Fibroblast of skin of scalp (primary cell): Measurements from ENCODE around the gene JPT1.
A peak's percentile ranks its signal among the peaks of the same experiment; 100 is the strongest.
"Not testable (repeated sequence)": the region's sequence is repeated elsewhere in the genome, so short reads cannot be mapped to it uniquely, and the experiment has no call there.

Experiments
- DNase-seq: peaks from one replicate; pipeline ENCODE4 v3.0.0-alpha.2; 2013

Gene JPT1

DNA sequence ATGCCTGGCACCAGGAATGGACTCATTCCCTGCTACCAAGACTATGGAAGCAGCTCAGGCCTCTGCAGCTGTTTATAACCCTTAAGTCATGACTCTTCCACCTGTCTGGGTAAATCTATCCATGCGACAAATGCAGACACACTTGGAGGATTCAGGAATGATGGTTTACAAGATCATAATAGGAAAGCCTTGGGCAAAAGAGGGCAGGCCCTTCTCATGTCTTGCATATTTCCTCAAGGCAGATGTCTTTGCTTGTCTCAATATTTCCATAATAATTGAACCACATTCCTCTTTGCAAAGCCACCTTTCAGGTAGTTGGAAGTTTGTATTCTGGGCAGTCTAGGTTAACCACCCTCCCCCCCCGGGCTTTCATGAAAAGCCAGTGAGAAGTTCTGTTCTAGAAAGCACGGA, 884 bp upstream of the JPT1 start:
- DNase-seq = no peak

DNA sequence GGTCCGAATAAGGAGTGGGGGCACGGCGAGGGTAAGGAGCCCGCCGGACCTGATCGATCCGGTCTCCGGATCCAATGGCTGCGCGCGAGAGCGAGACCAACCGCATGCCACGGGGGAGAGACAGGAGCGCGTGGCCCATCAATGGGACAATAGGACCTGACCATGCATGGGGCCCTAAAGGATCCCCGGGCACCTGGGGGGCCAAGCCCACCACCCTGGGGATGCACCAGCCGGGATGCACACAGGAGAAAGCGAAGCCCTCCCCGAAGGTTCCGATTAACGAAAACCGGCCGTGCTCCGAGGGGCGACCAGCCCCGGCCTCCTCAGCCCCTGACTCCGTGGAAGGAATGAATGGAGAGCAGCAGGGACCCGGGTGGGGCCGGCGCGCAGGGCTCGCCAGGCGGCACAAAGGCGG, 525 bp downstream of the JPT1 start:
- DNase-seq = no peak

DNA sequence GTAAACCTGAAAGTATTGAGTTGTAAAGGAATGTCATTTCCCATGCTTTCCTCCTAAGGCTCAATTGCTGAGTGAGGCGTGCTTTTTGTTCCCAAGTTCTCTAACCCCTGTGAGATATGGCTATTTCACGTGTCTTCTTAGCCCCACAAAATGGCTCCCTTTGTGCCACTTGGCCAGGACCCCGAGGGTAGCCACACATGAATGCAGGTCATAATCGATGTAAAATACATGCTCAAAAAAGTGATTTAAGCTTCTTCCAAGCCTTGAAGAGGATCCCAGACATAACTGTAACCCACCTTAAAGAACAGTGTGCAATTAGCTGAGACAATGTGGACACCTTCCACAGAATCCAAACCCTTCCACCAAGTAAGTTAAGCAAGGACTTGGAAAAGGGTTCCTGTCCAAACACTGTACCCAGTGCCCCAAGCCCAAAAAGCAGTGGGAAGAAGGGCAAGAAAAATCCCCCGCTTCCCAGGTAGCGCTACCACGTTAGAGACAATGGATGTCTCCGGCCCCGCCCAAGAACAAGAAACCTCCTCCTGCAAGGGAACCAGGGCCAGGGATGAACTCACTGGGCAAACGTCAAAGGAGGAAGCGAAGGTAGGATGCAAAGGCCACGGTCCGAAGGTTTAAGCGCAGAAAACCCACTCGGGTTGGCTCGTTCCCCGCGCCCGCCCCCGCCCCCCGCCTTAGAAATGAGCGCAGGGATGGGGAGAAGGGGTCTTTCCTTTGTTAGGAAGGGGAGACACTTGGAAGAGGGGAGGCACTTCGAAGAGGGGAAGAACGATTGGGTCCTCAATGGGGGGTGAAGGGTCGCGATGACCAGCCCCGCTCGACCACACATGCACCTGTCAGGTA, 1.2 kb downstream of the JPT1 start:
- DNase-seq = no peak

DNA sequence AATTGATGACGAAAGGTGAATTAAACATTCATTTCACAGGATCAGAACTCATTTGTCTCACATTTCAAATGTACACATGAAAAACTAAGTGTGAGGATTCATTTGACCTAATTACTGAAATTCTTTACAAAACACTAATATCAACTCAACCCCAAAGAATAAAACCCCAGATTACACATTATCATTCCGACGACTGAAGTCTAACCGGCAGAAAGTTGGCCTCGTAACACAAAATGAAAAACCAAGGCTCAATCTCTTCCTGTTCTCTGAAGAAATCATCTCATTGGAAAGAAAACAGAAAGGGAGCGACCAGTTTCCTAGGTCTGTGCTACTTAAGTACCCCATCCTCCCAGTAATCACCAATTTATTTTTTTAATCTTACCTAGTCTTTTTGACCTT, 1.8 kb downstream of the JPT1 start:
- DNase-seq = no peak

DNA sequence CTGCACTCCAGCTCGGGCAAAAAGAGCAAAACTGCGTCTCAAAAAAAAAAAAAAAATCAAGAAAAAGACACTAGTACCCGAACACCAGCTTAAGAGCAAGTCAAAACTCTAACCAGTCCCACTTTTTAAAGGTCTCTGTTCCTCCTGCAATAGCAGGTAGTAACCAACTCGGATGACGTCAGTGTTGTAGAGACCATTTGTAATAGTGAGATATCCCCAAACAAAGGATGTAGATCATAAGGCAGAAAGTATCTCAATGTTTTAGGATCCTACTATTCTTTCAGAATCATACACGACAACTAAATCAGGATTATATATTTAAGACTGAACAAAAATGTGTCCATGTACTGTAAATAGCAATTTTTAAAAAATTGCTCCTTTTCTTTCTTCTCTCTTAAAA, 2.4 kb downstream of the JPT1 start:
- no peak for DNase-seq

DNA sequence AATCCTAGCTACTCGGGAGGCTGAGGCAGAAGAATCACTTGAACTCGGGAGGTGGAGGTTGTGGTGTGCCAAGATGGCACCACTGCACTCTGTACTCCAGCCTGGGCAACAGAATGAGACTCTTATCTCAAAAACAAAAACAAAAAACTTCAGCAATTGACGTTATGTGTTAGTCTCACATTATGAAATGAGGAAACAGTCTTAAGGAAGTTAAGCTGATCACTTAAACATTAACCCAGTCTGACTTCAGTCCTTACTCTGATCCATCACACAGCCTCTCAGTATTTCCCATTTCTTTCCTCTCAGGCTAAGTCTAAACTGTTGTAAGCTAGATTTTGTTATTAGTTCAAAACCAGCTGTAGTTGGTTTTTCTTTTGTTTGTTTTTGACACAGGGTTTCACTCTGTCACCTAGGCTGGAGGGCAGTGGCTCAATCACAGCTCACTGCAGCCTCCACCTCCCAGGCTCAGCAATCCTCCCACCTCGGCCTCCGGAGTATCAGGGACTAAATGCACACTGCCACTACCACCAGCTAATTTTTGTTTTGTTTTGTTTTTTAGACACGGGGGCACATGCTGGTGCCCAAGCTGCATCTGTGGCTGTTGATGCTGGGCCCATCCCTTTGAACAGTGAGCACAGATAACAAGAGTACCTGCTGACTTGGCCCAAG, 6.3 kb downstream of the JPT1 start:
- no peak for DNase-seq

DNA sequence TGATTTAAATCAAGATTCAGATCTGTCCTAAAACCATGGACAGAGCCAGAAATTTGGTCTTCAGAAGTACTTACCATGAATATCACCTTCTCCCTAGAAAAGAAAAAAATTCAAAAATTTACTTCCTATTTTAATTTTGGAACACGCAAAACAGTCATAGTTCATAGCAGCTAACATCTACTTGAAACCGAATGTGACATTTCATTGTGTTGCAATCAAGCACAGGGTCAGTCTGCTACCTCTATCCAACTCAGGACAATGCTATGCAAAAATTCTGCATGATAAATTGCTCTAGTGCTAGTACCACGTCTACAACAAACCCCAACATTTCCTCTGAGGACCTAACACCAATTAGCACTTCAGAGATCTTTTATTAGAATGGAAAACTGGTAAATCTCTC, 7.7 kb downstream of the JPT1 start:
- DNase-seq = no peak

DNA sequence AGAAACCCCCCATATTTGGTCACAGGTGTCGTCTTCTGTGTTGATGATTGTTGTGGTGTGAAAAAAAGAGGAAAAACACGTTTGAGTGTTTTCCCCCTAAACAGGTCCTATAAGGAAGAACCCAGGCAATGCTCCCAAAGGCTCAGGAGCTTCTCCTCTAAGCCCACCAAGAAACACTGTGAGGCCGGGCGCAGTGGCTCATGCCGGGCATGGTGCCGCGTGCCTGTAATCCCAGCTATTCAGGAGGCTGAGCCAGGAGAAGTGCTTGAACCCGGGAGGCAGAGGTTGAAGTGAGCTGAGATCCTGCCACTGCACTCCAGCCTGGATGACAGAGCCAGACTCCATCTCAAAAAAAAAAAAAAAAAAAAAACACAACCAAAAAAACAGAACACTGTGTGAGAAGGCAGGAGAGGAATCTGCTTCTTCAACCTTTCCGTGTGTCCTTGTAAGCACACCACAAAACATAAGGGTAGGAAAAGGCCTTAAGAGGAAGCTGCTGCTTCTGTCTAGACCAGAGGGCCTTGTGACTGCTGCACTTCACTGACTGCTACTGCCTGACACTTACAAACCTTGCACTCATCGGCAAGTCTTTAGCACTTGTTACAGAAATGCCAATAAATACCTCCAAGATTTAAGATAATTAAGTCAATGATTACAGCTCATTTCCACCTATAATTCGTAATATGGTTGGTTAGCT, 9.3 kb downstream of the JPT1 start:
- DNase-seq = no peak

DNA sequence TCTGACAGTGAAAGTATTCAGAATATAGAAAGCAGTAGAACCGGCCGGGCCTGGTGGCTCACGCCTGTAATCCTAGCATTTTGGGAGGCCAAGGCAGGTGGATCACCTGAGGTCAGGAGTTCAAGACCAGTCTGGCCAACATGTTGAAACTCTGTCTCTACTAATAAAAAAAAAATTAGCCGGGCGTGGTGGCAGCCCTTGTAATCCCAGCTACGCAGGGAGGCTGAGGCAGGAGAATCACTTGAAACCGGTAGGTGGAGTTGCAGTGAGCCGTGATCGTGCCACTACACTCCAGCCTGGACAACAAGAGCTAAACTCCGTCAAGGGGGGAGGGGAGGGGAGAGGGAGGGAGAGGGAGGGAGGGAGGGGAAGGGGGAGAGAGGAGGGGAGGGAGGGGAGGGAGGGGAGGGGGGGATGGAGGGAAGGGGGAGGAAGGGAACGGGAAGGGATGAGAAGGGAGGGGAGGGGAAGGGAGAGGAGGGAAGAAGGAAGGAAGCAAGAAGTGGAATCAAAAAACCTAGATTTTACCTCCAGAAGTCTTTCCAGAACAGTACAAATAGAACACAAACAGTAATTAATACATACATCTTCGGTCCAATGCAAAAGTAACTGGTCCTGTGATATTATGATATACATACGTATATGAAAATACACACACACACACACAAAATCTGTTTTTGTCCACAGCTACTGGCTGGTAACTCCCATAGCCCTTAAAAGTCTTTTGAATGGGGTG, 11.9 kb downstream of the JPT1 start:
- no peak for DNase-seq

DNA sequence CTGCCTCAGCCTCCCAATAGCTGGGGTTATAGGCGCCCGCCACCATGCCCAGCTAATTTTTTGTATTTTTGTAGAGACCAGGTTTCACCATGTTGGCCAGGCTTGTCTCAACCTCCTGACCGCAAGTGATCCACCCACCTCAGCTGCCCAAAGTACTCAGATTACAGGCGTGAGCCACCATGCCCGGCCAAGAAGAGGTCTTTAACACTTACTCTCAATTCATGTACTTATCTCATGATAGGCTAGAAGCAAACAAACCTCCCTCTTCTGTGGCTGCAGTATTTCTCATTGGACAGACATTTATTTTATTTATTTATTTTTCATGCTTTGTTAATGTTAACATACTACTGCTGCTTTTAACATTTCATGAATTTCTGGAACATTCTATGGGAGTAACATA, 15.8 kb downstream of the JPT1 start:
- no peak for DNase-seq

DNA sequence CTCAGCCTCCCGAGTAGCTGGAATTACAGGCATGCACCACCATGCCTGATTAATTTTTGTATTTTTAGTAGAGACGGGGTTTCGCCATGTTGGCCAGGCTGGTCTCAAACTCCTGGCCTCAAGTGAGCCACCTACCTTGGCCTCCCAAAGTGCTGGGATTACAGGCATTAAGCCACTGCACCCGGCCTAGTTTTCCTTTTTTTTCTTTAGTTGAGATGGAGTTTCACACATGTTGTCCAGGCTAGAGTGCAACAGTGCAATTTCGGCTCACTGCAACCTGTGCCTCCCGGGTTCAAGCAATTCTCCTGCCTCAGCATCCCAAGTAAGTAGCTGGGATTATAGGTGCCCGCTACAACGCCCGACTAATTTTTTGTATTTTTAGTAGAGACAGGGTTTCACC, 16.6 kb downstream of the JPT1 start:
- DNase-seq = not testable (repeated sequence)

DNA sequence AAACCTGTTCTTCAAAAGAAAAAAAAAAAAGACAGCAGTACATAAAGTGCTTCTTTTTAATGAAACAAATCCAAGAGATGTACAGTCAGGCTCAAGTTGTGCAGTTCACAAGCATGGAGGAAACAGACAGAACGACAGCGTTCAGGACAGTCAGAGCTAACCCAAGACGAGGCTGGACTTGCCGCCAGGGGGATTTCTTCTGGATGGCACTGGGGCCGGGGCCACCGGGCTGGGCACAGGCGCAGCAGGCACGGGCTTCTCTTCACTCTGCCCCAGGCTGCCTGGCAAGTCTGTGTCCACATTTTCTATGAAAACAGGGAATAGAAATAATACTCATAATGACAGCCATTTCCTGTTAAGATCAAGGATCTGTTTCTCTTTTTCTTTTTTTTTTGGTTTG, 18.4 kb downstream of the JPT1 start:
- no peak for DNase-seq

DNA sequence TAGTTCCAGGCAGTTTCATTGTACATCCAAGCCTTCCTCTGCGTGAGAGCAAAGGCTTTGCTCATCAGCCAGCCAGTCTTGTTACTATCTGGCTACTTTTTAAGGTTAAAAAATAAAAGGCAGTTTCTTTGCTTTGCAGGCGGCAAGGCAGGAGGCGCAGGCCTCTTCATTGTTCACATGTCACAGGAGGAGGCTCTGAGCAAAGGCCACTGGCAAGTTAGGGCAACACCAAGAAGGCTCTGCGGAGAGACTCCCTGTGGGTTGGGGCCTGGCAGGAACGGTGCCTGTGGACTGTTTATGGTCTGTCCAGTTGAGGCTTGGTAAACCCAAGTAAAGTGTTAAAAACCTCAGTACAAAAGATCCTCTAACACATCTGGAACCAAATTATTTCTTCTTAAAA, 18.9 kb downstream of the JPT1 start:
- no peak for DNase-seq

DNA sequence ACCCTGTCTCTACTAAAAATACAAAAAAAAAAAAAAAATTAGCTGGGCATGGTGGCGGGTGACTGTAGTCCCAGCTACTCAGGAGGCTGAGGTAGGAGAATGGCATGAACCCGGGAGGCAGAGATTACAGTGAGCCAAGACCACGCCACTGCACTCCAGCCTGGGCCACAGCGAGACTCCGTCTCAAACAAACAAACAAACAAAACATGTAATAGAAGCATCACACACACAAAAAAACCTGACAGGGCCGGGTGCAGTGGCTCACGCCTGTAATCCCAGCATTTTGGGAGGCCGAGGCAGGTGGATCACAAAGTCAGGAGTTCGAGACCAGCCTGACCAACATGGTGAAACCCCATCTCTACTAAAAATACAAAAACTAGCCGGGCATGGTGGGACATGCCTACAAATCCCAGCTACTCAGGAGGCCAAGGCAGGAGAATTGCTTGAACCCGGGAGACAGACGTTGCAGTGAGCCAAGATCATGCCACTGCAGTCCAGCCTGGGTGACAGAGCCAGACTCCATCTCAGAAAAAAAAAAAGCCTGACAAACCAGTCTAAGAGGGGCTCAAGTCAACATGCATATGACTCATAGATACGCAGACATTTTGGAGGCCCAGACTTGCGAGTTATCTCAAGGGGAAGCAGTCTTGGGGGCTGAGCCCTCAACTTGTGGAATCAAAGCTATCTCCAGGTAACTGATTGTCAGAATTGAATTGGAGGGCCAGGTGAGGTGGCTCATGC, 20.5 kb downstream of the JPT1 start:
- DNase-seq = not testable (repeated sequence)

DNA sequence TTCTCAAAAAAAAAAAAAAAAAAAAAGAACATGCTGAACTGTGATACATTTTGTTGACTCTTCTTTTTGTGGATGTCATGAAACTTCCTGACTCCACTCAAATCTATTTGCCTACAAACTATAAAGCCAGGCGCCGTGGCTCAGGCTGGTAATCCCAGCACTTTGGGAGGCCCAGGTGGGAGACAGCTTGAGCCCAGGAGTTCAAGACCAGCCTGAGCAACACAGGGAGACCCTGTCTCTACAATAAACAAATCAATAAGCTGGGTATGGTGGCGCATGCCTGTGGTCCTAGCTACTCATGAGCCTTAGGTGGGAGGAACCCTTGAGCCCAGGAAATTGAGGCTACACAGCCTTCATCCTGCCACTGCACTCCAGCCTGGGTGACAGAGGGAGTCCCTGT, 21.3 kb downstream of the JPT1 start:
- no peak for DNase-seq

DNA sequence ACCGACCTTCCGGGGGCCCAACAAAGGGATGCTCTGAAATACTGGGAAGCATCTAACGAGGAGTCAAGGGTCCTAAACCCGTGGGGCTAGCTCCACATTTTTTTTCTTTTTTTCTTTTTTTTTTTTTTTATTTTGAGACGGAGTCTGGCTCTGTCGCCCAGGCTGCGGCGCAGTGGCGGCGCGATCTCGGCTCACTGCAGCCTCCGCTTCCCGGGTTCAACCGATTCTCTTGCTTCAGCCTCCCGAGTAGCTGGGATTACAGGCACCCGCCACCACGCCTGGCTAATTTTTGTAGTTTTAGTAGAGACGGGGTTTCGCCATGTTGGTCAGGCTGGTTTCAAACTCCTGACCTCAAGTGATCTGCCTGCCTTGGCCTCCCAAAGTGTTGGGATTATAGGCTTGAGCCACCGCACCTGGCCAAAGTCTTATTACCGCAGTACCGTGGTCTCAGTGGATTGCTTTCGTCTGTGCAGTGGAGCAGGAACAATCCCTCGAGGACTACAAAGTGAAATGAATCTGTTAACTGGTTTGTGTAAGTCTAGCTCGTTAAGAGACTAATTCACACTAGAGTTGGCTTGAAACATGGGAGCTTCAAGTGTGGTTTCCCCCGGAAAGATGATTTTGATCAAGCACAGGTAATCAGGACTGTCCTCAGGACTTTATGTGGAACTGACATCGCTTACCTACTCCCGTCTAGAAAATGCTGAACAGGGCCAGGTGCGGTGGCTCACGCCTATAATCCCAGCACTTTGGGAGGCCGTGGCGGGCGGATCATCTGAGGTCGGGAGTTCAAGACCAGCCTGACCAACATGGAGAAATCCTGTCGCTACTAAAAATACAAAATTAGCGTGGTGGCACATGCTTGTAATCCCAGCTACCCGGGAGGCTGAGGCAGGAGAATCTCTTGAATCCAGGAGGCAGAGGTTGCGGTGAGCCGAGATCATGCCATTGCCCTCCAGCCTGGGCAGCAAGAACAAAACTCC, 22.0 kb downstream of the JPT1 start:
- DNase-seq = not testable (repeated sequence)

DNA sequence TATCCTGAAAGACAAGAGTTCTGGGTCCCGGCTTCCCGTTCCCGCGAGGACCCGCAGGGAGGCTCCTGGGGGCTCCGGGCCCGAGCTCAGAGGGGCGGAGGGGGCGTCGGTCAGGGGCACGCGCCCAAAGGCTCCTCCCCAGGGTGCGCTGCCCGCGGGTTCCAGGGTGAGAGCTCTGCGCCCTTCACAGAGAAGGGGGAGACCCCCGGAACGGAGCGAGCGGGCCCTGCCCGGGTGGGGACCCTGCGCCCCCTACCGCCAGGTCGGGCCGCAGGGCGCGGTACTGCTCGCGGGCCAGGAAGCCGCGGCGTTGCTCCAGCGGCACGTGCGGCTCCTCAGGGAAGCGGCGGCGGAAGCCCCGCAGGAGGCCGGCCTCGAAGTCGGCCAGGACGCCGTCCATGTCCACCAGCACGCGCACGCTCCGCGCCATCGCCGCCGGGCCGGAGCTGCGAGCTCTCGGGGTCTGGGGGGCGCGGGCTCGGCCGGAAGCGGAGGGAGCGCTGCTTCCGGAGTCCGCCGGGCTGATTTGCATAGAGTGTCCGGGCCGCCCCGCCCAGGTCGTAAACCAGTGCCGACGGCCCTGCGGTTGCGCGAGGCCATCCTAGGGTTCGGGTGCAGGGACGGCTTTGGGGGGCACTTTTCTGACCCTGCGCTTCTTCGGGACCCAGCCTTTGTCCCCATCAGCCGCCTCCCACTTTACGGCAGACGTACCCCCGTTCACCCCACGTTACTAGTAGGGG, 22.9 kb downstream of the JPT1 start, which contains the start of gene NT5C:
Gene NT5C (minus strand): TSS at position 465 of the 740 bp plus-strand sequence. CDS start 35 bp downstream, at position 430.
- DNase-seq = peak; percentile 85

DNA sequence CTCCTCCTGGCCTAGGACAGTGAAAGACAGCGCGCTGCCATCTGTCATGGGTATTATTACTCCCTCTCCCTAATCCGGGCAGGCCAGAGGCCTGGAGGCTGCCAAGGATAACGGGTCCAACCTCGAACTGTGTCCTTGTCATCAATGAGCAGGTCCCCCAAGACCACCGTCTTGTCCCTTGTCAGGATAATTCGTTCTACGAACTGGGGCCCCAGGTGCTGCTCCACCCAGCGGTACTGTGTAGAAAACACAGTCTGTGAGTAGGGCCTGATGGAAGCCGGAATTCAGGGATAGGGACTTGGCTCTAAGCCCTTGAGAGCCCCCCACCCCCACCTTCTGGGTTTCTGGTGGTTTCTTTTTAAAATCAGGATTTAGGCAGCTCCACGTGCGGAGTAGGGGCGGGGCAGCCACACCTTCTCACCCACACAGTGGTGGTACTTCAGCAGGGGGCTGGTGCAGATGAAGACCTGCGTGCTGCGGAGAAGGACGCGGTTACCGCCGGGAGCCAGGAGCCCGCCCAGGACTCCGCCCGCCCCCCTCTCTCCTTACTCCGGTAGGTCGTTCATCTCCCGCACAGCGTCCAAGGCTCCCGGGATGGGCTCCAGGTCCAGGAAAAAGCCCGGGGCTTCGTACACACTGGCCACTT, 23.6 kb downstream of the JPT1 start:
- peak; percentile 72 for DNase-seq

DNA sequence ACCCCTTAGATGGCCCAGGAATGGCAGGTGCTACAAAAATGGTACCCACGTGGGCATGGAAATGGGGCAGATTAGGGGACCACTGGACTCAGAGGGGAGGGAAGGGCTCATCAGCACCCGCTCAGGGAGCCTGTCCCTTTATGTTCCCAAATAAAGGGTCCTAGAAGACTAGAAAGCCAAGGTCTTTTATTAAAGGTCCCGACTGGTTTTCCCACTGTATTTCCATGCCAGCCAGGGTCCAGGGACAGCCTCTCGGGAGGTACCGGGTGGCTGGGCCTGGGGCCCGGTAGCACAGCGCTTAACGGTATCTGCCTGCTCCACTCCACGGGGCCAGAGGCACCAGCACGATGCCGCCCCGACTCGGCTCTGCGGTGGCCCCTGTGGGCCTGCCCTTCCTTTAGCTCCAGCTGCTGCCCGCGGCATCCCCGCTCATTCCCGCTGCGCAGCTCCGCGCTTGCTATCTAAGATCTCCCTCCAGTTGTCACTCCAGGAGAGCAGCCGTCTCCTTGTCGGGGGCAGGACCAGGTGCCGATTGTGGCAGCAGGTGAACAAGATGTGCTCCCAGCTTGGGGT, 24.2 kb downstream of the JPT1 start:
- DNase-seq = no peak
